NCI-H1417 treated with DMSO at 0.1 percent for 48 hours (cell line): ENCODE data around the gene CLEC16A.
"Not testable (repeated sequence)": the region's sequence is repeated elsewhere in the genome, so short reads cannot be mapped to it uniquely, and the experiment has no call there.

Experiments
- DNase-seq: peaks from one replicate; lab custom pipeline; 2025; lab: John Stamatoyannopoulos, UW

The CLEC16A gene

GRCh38 chr16:11100239-11100750 is 155.9 kb downstream of the CLEC16A start:
- DNase-seq = no peak

- no peak for DNase-seq
Measured at GRCh38 chr16:11101283-11101682, 156.9 kb downstream of the CLEC16A start.

- DNase-seq = no peak
Measured at GRCh38 chr16:11101695-11102522, 157.5 kb downstream of the CLEC16A start.

GRCh38 chr16:11102523-11102898 is 158.1 kb downstream of the CLEC16A start:
- no peak for DNase-seq

- DNase-seq = not testable (repeated sequence)
Measured at GRCh38 chr16:11103301-11103700, 158.9 kb downstream of the CLEC16A start.

- no peak for DNase-seq
Measured at GRCh38 chr16:11104168-11105037, 160.0 kb downstream of the CLEC16A start.

DNA sequence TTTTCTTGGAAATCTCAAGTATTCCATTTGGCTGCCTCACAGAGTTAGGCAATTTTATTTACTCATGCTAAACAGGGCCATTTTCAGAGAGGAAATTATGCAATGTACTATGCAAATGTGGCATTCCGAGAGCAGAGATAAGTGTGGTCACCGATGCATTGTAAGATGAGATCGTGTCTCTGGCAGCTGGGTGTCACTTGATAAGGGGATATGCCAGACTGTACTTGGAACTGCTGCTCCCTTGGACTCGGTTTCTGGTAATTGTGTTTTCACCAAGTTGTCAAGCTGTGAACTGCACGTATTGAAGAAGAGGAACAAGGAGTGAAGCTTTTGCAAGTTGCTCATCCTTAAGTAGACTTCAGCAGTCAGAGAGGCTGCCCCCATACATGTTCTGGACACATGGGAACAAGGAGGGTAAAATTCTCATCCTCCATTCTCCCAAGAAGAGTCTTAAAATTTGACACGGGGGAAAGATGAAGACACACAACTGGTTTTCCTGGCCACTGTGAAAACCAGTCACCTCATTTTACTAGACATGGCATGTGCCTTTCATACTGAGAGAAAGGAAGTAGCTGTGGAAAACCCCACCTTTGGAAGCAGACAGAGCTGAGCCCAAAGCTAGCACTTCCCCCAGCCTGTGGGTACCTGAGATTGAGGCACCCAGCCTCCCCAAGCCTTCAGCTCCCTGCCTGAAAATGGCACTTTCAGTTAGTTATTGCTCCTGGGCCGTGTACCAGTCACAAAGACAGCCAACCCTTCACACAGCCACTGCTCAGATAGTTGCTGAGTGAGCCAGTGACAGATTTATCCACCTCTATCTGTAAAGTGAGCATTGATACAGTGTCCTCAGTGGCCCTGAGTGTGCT is 160.9 kb downstream of the CLEC16A start:
- DNase-seq = no peak

- no peak for DNase-seq
Measured at GRCh38 chr16:11106726-11107125, 162.4 kb downstream of the CLEC16A start.

GRCh38 chr16:11107780-11108465 is 163.6 kb downstream of the CLEC16A start:
- no peak for DNase-seq

DNA sequence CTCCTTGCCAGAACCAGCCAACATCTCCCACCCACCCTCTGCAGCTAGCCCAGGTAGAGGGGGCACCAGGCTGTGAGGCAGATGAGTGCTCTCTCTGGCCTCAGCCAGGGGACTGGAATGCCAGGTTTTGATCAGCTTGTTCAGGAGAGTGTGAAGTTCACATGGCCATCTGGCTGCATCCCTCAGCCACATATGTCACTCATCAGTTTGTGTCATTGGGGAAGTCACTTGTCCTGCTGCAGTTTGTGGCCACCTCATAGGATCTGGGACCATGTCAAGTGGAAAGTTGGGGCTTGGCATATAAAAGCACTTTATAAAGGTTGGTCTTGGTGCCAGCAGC is 164.1 kb downstream of the CLEC16A start:
- DNase-seq = no peak

GRCh38 chr16:11109566-11109965 is 165.2 kb downstream of the CLEC16A start:
- no peak for DNase-seq

- no peak for DNase-seq
Measured at GRCh38 chr16:11111150-11111549, 166.8 kb downstream of the CLEC16A start.

GRCh38 chr16:11111856-11112634 is 167.7 kb downstream of the CLEC16A start:
- DNase-seq = no peak

- no peak for DNase-seq
Measured at GRCh38 chr16:11112723-11113348, 168.5 kb downstream of the CLEC16A start.

GRCh38 chr16:11114366-11115164 is 170.2 kb downstream of the CLEC16A start:
- no peak for DNase-seq

- DNase-seq = no peak
Measured at GRCh38 chr16:11117576-11118211, 173.3 kb downstream of the CLEC16A start.

- DNase-seq = no peak
Measured at GRCh38 chr16:11118479-11118878, 174.1 kb downstream of the CLEC16A start.

DNA sequence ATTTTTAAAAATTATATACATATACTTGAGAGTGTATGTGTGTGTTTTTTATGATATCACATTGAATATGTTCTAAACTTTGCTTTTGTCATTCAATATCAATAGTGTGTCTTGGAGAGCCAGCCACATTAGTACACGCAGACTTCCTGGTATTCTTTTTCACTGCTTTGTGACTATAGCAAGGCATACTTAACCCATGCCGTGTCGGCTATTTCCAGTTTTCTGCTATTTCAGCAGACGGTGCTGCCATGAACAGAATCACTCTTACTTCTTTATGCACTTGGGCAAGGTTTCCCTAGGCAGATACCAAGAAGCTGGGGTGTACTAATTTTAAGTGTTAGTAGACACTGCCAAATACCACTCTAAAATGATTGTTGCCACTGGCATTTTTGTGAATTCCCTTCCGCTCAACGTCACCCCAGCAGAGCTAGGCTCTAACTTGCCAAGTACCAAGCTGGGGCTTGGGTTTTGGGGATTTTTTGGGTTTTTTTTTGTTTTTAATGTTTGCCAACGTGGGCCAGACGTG is 176.8 kb downstream of the CLEC16A start:
- no peak for DNase-seq
